Breast epithelium (tissue), 3 donors: ENCODE measurements around the gene PLSCR3.

Experiments
- CTCF ChIP-seq, 3 donors: fragments of 450-650 bp; IDR thresholded peaks; one replicate each; pipeline ENCODE4 v1.5.1; 2016 to 2017; ENCODE audit warnings: antibody characterized with exemption in 3 of 3, mild to moderate bottlenecking in 3 of 3, moderate library complexity in 3 of 3
- POLR2A ChIP-seq: fragments of 450-650 bp; IDR thresholded peaks from one replicate; pipeline ENCODE4 v1.6.1; 2016; ENCODE audit warnings: antibody characterized with exemption, mild to moderate bottlenecking, moderate library complexity
- POLR2AphosphoS5 ChIP-seq, 3 donors: sonication (generic); formaldehyde crosslinking; IDR thresholded peaks; one replicate each; pipeline ENCODE4 v1.6.1; 2017; ENCODE audit warnings: antibody characterized with exemption in 3 of 3

- no peak for TF ChIP-seq CTCF (IDR thresholded peaks at IDR 0.05)
- TF ChIP-seq POLR2AphosphoS5 (IDR thresholded peaks at IDR 0.05), result no peak
- TF ChIP-seq POLR2A, result no peak
These were observed 11.4 kb downstream of the PLSCR3 start for GRCh38 chr17:7382901-7383300.
